Stomach (tissue), 9 donors: Measurements from ENCODE around the gene RAD9B. TPM values are rescaled to one million over a fixed set of nuclear protein-coding genes. Genes with fewer than 3 reads are reported as not detected.

Source experiments
- DNase-seq, 2 donors: peaks; one replicate each; pipeline versions ENCODE4 v3.0.0 to v3.0.0-alpha.2; 2013 to 2019
- H3K27ac ChIP-seq, 5 donors: fragments of 200-600 bp in 4 of 5; sonication (generic) in 4 of 5; one replicate each; pipeline ENCODE4 v1.5.1; 2013 to 2019; ENCODE audit warnings: mild to moderate bottlenecking in 1 of 5, moderate library complexity in 1 of 5
- H3K27me3 ChIP-seq, 3 donors: fragments of 200-600 bp; sonication (generic); one replicate each; pipeline ENCODE4 v1.5.1; 2017 to 2019; ENCODE audit warnings: mixed run types in 1 of 3
- H3K36me3 ChIP-seq, 4 donors: fragments of 200-600 bp; sonication (generic); 1 replicate in 3 of 4; 2 replicates in 1 of 4; pipeline ENCODE4 v1.5.1; 2016 to 2019
- H3K4me1 ChIP-seq, 4 donors: fragments of 200-600 bp; sonication (generic); one replicate each; pipeline ENCODE4 v1.5.1; 2016 to 2019
- H3K4me3 ChIP-seq, 4 donors: fragments of 200-600 bp; sonication (generic) in 3 of 4; one replicate each; pipeline ENCODE4 v1.5.1; 2016 to 2019; ENCODE audit warnings: mild to moderate bottlenecking in 1 of 4
- H3K9me3 ChIP-seq, 4 donors: fragments of 200-600 bp; sonication (generic); one replicate each; pipeline ENCODE4 v1.5.1; 2016 to 2019
- CTCF ChIP-seq, 7 experiments: fragments of 450-650 bp in 4 of 7; fragments of 200-600 bp in 3 of 7; sonication (generic) in 3 of 7; IDR thresholded peaks; one replicate each; pipeline ENCODE4 v1.5.1; 2016 to 2019; ENCODE audit warnings: antibody characterized with exemption in 7 of 7, control low read depth in 2 of 7, mild to moderate bottlenecking in 1 of 7
- EP300 ChIP-seq: sonication (generic); formaldehyde crosslinking; IDR thresholded peaks from one replicate; pipeline ENCODE4 v1.6.1; 2017; ENCODE audit warnings: antibody characterized with exemption
- POLR2A ChIP-seq, 4 donors: fragments of 450-650 bp; IDR thresholded peaks; one replicate each; pipeline ENCODE4 v1.6.1; 2016; ENCODE audit warnings: antibody characterized with exemption in 4 of 4, control low read depth in 2 of 4, mild to moderate bottlenecking in 1 of 4, moderate library complexity in 1 of 4
- POLR2AphosphoS5 ChIP-seq, 3 donors: sonication (generic); formaldehyde crosslinking; IDR thresholded peaks; one replicate each; pipeline ENCODE4 v1.6.1; 2016; ENCODE audit warnings: antibody characterized with exemption in 3 of 3
- WGBS, 5 donors: extraction: QIAGEN DNeasy Blood & Tissue Kit in 3 of 5; methylation state at CpG; one replicate each; pipeline versions ENCODE4 v1.1.5 to v1.1.7; 2013 to 2018; 5-methylcytosine and 5-hydroxymethylcytosine counted together
- intact Hi-C: fragments of 100-400 bp; cut with DNase I; formaldehyde crosslinking; loops from one replicate; pipeline ENCODE4 v1.15.1; 2023; ENCODE audit warnings: low total_unique reads
- polyA plus RNA-seq, 3 donors: library from polyadenylated mRNA; stranded (reverse); fragments of 200-250 nt; gene quantifications; one replicate each; pipeline ENCODE4 v1.2.3, GENCODE V29; 2013
- total RNA-seq, 5 donors: library from RNA; depleted of rRNA; stranded (reverse); fragments of >200 nt; gene quantifications; one replicate each; pipeline versions ENCODE4 v1.1.0 to v1.2.3, GENCODE V29; 2014 to 2016
- donor health status: healthy with polysubstance abuse.
- donor health status: Bipolar disorder and iron deficiency.
- donor health status: healthy.

Gene RAD9B
- total and polyA plus RNA-seq, 8 donors, result 0.23 to 0.73 (median 0.31) TPM; not detected in 3

- intact Hi-C loops, result no loop called here
- H3K27ac ChIP-seq, result peak overlapping the region in 2 of 5 donors; percentile 20 to 23
- DNase-seq, result peak in 1 of 2 donors; percentile 16
- WGBS, 5 donors, result 31 to 73% (median 60%) methylated on average over 2 of the region's 2 CpGs
- H3K27me3 ChIP-seq, result no peaks in the 10 kb centered on the region
- peaks cover 2 to 36% (median 33%) of the 10 kb centered on the region in 4 donors for H3K36me3 ChIP-seq
- TF ChIP-seq POLR2AphosphoS5 (IDR thresholded peaks at IDR 0.05) (no peak), POLR2A (IDR thresholded peaks at IDR 0.05) (no peak), CTCF (IDR thresholded peaks at IDR 0.05) (no peak), EP300 (no peak)
- peaks cover 0 to 41% (median 25%) of the 10 kb centered on the region in 4 donors for H3K4me1 ChIP-seq
- no peaks in the 10 kb centered on the region for H3K9me3 ChIP-seq
- H3K4me3 ChIP-seq, result no peak overlapping the region
These were observed 29.7 kb downstream of the RAD9B start for GRCh38 chr12:110531741-110532333.

GRCh38 chr12:110532644-110533043, 30.5 kb downstream of the RAD9B start:
- peaks cover 5 to 48% (median 33%) of the 10 kb centered on the region in 4 donors for H3K4me1 ChIP-seq
- H3K36me3 ChIP-seq, result peaks cover 5 to 41% (median 40%) of the 10 kb centered on the region in 4 donors
- no peaks in the 10 kb centered on the region for H3K27me3 ChIP-seq
- peak overlapping the region in 2 of 5 donors; percentile 20 to 23 for H3K27ac ChIP-seq
- DNase-seq, result no peak
- H3K9me3 ChIP-seq, result no peaks in the 10 kb centered on the region
- no peak for TF ChIP-seq POLR2AphosphoS5 (IDR thresholded peaks at IDR 0.05)
- no peak for TF ChIP-seq POLR2A (IDR thresholded peaks at IDR 0.05)
- no peak for TF ChIP-seq EP300
- TF ChIP-seq CTCF (IDR thresholded peaks at IDR 0.05), result no peak
- H3K4me3 ChIP-seq, result no peak overlapping the region
- intact Hi-C loops, result no loop called here
- WGBS, 5 donors, result 81 to 93% (median 83%) methylated on average over 3 of the region's 3 CpGs

GRCh38 chr12:110533607-110534006, 31.5 kb downstream of the RAD9B start:
- H3K36me3 ChIP-seq, result peaks cover 9 to 51% (median 50%) of the 10 kb centered on the region in 4 donors
- H3K9me3 ChIP-seq, result no peaks in the 10 kb centered on the region
- H3K4me1 ChIP-seq, result peaks cover 13 to 58% (median 38%) of the 10 kb centered on the region in 4 donors
- intact Hi-C loops, result no loop called here
- WGBS, 5 donors, result 35 to 43% (median 42%) methylated on average over 6 of the region's 6 CpGs
- no peak overlapping the region for H3K4me3 ChIP-seq
- DNase-seq, result peak in 1 of 2 donors; percentile 43
- no peaks in the 10 kb centered on the region for H3K27me3 ChIP-seq
- TF ChIP-seq POLR2AphosphoS5 (IDR thresholded peaks at IDR 0.05) (peak in 1 of 3 donors; percentile 15), CTCF (IDR thresholded peaks at IDR 0.05) (no peak)
- H3K27ac ChIP-seq, result peak overlapping the region in 1 of 5 donors; percentile 8

GRCh38 chr12:110534811-110535210, 32.7 kb downstream of the RAD9B start:
- Histone ChIP-seq H3K27me3 (no peaks in the 10 kb centered on the region), H3K4me3 (no peak overlapping the region), H3K4me1 (peaks cover 13 to 65% (median 42%) of the 10 kb centered on the region in 4 donors), H3K36me3 (peaks cover 15 to 63% (median 54%) of the 10 kb centered on the region in 4 donors), H3K9me3 (no peaks in the 10 kb centered on the region), H3K27ac (no peak overlapping the region)
- WGBS, 5 donors, result 69 to 81% (median 76%) methylated on average over 6 of the region's 6 CpGs
- TF ChIP-seq EP300 (no peak), CTCF (IDR thresholded peaks at IDR 0.05) (no peak), POLR2A (IDR thresholded peaks at IDR 0.05) (no peak), POLR2AphosphoS5 (IDR thresholded peaks at IDR 0.05) (no peak)
- intact Hi-C loops, result no loop called here
- no peak for DNase-seq
